Dedifferentiated amniotic fluid mesenchymal stem cell (primary cell): ENCODE measurements around the gene MYBPC2.

ENCODE experiments used
- DNase-seq: peaks from one replicate; pipeline ENCODE4 v3.0.0-alpha.2; 2016; ENCODE audit errors: extremely low spot score

Gene MYBPC2

GRCh38 chr19:50515168-50515561 is 82.5 kb downstream of the MYBPC2 start:
- DNase-seq: no peak
